Small intestine (tissue), 7 donors: ENCODE results near the gene TULP4. TPM values are rescaled to one million over a fixed set of nuclear protein-coding genes. Genes with fewer than 3 reads are reported as not detected.
"Not testable (repeated sequence)": the region's sequence is repeated elsewhere in the genome, so short reads cannot be mapped to it uniquely, and the experiment has no call there.

Experiments used
- DNase-seq, 2 donors: peaks; one replicate each; pipeline versions ENCODE4 v3.0.0 to v3.0.0-alpha.2; 2013
- FAIRE-seq: peaks from 2 replicates; lab custom pipeline; 2012; peaks lifted over from hg19 to GRCh38; lab: Jason Lieb, UNC
- H3K27ac ChIP-seq, 3 donors: one replicate each; pipeline ENCODE4 v1.5.1; 2013; ENCODE audit warnings: low read length in 2 of 3, mild to moderate bottlenecking in 2 of 3, control low read depth in 1 of 3, inconsistent platforms in 1 of 3, low read depth in 1 of 3, moderate library complexity in 1 of 3
- H3K27me3 ChIP-seq, 3 donors: one replicate each; pipeline ENCODE4 v1.6.1; 2013; ENCODE audit warnings: low read length in 3 of 3, inconsistent platforms in 1 of 3; ENCODE audit not compliant: control insufficient read depth in 3 of 3, insufficient read depth in 3 of 3
- H3K36me3 ChIP-seq, 3 donors: one replicate each; pipeline ENCODE4 v1.6.1; 2013; ENCODE audit warnings: low read length in 3 of 3, inconsistent platforms in 1 of 3, low read depth in 1 of 3, mild to moderate bottlenecking in 1 of 3, moderate library complexity in 1 of 3; ENCODE audit not compliant: control insufficient read depth in 3 of 3, insufficient read depth in 2 of 3
- H3K4me1 ChIP-seq, 3 donors: one replicate each; pipeline ENCODE4 v1.6.1; 2013; ENCODE audit warnings: low read length in 2 of 3, inconsistent platforms in 1 of 3, low read depth in 1 of 3, mild to moderate bottlenecking in 1 of 3, moderate library complexity in 1 of 3; ENCODE audit not compliant: control insufficient read depth in 3 of 3, insufficient read depth in 2 of 3
- H3K4me3 ChIP-seq, 3 donors: one replicate each; pipeline ENCODE4 v1.5.1; 2013; ENCODE audit warnings: low read length in 3 of 3, control low read depth in 1 of 3, inconsistent platforms in 1 of 3, low read depth in 1 of 3, mild to moderate bottlenecking in 1 of 3, moderate library complexity in 1 of 3
- H3K9me3 ChIP-seq, 2 donors: one replicate each; pipeline ENCODE4 v1.6.1; 2013; ENCODE audit warnings: low read depth in 1 of 2, low read length in 1 of 2; ENCODE audit not compliant: control insufficient read depth in 2 of 2, insufficient read depth in 1 of 2
- WGBS, 3 donors: extraction: QIAGEN DNeasy Blood & Tissue Kit; methylation state at CpG; one replicate each; pipeline ENCODE4 v1.1.7; 2013; 5-methylcytosine and 5-hydroxymethylcytosine counted together
- polyA plus RNA-seq, 4 donors: library from polyadenylated mRNA; stranded (reverse) in 3 of 4; unstranded in 1 of 4; fragments of 200-250 nt in 3 of 4; fragments of 120-200 nt in 1 of 4; gene quantifications; one replicate each; pipeline versions ENCODE4 v1.2.1 to v1.2.3, GENCODE V29; 2013
- donor health status: healthy with polysubstance abuse.
- donor health status: control.
- donor health status: control.
- donor health status: Bipolar disorder and iron deficiency.
- donor health status: healthy.

The TULP4 gene
- polyA plus RNA-seq, 4 donors: 7.2 to 30.7 (median 10.7) TPM

- FAIRE-seq, DNase-seq, H3K4me3 ChIP-seq, H3K27ac ChIP-seq, H3K27me3 ChIP-seq, H3K4me1 ChIP-seq: not testable (repeated sequence)
- peaks cover 0 to 55% of the 10 kb centered on the region in 2 donors for H3K9me3 ChIP-seq
- H3K36me3 ChIP-seq: peaks cover 0 to 23% (median 6%) of the 10 kb centered on the region in 3 donors
- WGBS, 3 donors: 95 to 99% (median 98%) methylated on average over 35 to 54 of the region's 54 CpGs
Observed at GRCh38 chr6:158349505-158350275, 37.4 kb downstream of the TULP4 start.

GRCh38 chr6:158350731-158351130 is 38.5 kb downstream of the TULP4 start:
- peaks cover 0 to 47% of the 10 kb centered on the region in 2 donors for H3K9me3 ChIP-seq
- H3K4me3 ChIP-seq, H3K27me3 ChIP-seq, H3K27ac ChIP-seq, FAIRE-seq, DNase-seq, H3K4me1 ChIP-seq: not testable (repeated sequence)
- H3K36me3 ChIP-seq: peaks cover 0 to 23% (median 6%) of the 10 kb centered on the region in 3 donors
- WGBS, 3 donors: 99 to 100% (median 99%) methylated on average over 7 of the region's 7 CpGs

- no peak for FAIRE-seq
- no peak overlapping the region for H3K27ac ChIP-seq
Observed at GRCh38 chr6:158353883-158354877, 41.9 kb downstream of the TULP4 start.

DNA sequence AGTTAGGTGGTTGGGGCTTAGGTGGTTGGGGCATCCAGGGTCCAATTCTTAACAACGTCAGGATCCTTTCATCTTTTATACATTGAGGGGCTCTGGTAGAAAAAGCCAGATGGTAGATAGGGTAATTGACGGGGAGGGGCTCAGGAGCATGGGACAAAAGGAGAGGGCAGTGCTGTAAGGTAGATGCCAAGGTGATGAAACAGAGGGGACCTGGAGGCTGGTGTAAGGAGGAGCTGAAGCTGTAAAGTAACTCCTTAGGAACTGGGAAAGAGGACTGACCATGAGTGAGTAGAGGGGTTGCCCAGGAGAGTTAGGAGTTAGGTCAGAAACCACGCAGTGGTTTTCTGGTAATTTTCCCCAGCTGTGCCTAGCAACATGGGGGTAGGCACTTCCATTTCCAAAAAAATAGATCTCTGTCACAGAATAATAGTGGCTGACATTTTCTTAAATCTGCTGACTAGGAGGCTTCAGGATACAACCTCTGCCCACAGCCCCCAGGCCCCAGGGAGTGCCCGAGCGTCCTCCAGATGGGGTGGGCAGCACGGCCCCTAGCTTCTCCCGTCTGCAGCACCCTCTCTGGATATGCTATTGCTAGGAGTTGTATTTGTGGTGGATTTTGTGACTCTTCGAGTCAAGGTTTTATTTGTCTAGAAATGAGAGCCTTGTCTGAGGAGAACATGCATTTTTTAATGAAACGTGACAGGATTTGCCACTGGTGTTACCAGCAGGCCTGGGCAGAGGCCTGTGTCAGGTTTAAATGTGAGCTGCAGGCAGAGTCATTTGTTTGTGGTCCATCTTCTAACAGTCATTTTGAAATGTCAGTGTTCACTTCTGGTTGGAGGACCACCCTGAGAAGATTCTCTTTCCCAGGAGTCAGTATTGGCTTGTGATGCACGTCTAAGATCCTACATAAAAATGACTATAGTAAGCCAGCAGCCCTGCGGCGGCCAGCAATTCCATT is 44.6 kb downstream of the TULP4 start:
- 87 to 88% (median 87%) methylated on average over 12 of the region's 12 CpGs for WGBS, 3 donors
- no peak for FAIRE-seq
- Histone ChIP-seq H3K4me3 (no peak overlapping the region), H3K9me3 (peaks cover 0 to 5% of the 10 kb centered on the region in 2 donors), H3K36me3 (peaks cover 0 to 6% (median 2%) of the 10 kb centered on the region in 3 donors), H3K4me1 (peaks cover 4 to 15% (median 9%) of the 10 kb centered on the region in 3 donors), H3K27me3 (no peaks in the 10 kb centered on the region), H3K27ac (no peak overlapping the region)
- no peak for DNase-seq

More at GRCh38 chr6:158353883-158354877, 41.9 kb downstream of the TULP4 start:
- peaks cover 0 to 12% (median 2%) of the 10 kb centered on the region in 3 donors for H3K36me3 ChIP-seq
- H3K27me3 ChIP-seq: no peaks in the 10 kb centered on the region
- 93 to 97% (median 93%) methylated on average over 13 of the region's 13 CpGs for WGBS, 3 donors
- peaks cover 0 to 24% of the 10 kb centered on the region in 2 donors for H3K9me3 ChIP-seq
- DNase-seq: no peak
- H3K4me1 ChIP-seq: peaks cover 4 to 15% (median 9%) of the 10 kb centered on the region in 3 donors
- no peak overlapping the region for H3K4me3 ChIP-seq

DNA sequence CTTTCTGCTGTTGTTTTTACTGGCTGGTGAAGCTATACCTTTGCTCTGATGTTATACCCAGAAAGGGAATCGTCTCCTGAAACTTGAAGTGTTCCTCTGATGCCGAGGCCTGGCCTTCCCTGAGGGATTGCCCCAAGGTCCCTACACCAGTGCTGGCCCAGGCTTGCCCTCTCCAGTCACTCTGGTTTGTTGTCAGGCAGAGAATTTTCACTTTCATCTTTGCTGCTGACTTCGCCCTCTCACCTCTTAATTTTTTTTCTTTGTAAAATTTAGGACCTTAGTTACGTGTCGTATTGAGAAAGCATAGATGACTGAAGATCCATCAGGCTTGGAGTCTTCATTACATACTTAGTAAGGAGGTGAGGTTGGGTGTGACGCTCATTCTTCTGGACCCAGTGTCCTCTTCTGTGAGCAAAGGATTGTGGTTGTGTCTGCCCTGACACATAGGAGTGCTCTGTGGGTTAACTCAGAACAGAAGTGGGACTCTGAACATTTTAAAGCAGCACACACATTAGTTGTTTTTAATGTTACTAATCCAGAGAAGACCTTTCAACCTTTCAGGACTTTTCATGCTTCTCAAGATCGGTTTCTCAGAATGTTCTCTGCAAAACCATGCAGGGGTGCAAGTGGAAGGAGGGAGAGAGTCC is 45.4 kb downstream of the TULP4 start:
- FAIRE-seq (no peak), DNase-seq (no peak)
- H3K4me3 ChIP-seq: no peak overlapping the region
- H3K27me3 ChIP-seq: no peaks in the 10 kb centered on the region
- peaks cover 4 to 15% (median 9%) of the 10 kb centered on the region in 3 donors for H3K4me1 ChIP-seq
- no peaks in the 10 kb centered on the region for H3K9me3 ChIP-seq
- H3K36me3 ChIP-seq: peaks cover 0 to 2% (median 2%) of the 10 kb centered on the region in 3 donors
- WGBS, 3 donors: 63 to 76% (median 75%) methylated on average over 7 of the region's 7 CpGs
- peak overlapping the region in 1 of 3 donors; percentile 10 for H3K27ac ChIP-seq

DNA sequence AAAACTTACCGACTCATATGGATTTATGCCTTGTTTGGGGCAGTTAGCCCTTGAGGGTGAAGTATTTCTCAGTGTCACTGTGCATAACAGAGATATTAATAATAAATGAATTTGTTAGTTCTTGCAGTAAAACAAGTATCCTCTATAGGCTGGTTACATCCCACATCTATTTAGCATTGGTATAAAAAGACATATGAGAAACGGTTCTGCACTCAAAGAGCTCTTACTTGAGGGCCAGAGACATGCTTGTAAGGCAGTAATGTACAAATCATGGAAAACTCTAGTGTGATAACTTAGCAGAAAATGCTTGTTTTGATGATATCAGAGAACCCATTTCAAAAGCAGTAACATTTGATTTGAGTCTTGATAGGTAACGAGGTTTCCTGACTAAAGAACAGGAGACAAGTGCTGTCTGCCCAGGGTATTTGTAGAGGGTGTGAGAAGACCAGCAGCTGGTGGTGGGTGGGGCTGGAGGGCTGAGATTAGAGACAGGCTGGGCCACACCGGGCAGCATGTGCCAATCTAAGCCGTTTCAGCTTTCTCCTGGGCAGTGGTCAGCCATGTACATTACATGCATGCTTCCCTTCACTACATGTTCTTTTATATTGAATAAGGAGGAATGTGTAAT is 46.3 kb downstream of the TULP4 start:
- WGBS, 3 donors: 25 to 64% (median 39%) methylated on average over 5 of the region's 5 CpGs
- H3K4me3 ChIP-seq: no peak overlapping the region

DNA sequence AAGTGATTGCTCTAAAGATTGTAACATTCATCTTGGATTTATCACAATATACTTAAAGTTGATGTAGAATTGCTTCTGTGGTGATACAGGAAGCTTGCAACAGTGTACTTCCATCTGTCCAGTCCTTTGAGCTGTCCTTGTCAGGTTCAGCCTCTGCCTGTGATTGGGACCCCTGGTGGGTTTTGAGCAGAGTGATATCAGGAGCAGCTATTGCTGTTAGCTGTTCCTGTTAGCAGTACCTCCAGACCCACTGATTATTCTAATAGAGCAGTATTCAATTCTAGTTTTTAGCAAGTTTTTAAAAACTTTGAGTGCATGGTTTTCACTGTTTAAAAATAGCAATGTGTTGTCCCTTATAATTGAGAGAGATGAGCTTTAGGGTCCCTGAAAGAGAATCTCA is 48.8 kb downstream of the TULP4 start:
- H3K9me3 ChIP-seq: peaks cover 0 to 7% of the 10 kb centered on the region in 2 donors
- DNase-seq (no peak), FAIRE-seq (no peak)
- no peak overlapping the region for H3K4me3 ChIP-seq
- H3K4me1 ChIP-seq: peaks cover 4 to 15% (median 9%) of the 10 kb centered on the region in 3 donors
- no peaks in the 10 kb centered on the region for H3K27me3 ChIP-seq
- H3K27ac ChIP-seq: no peak overlapping the region
- H3K36me3 ChIP-seq: peaks cover 0 to under 1% (median 0%) of the 10 kb centered on the region in 3 donors

More for the DNA sequence above, 46.3 kb downstream of the TULP4 start:
- DNase-seq (peak; percentile 19 to 49), FAIRE-seq (no peak)
- Histone ChIP-seq H3K4me1 (peaks cover 4 to 15% (median 9%) of the 10 kb centered on the region in 3 donors), H3K27me3 (no peaks in the 10 kb centered on the region), H3K27ac (no peak overlapping the region), H3K9me3 (peaks cover 0 to 3% of the 10 kb centered on the region in 2 donors), H3K36me3 (peaks cover 0 to 2% (median 2%) of the 10 kb centered on the region in 3 donors)
